Measurements from ENCODE around the gene SPDYE4.
"Not testable (repeated sequence)": the region's sequence is repeated elsewhere in the genome, so short reads cannot be mapped to it uniquely, and the experiment has no call there.

SPDYE4 gene, protein sequence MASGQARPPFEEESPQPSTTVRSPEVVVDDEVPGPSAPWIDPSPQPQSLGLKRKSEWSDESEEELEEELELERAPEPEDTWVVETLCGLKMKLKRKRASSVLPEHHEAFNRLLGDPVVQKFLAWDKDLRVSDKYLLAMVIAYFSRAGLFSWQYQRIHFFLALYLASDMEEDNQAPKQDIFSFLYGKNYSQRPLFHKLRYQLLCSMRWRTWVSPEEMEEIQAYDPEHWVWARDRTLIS

DNA sequence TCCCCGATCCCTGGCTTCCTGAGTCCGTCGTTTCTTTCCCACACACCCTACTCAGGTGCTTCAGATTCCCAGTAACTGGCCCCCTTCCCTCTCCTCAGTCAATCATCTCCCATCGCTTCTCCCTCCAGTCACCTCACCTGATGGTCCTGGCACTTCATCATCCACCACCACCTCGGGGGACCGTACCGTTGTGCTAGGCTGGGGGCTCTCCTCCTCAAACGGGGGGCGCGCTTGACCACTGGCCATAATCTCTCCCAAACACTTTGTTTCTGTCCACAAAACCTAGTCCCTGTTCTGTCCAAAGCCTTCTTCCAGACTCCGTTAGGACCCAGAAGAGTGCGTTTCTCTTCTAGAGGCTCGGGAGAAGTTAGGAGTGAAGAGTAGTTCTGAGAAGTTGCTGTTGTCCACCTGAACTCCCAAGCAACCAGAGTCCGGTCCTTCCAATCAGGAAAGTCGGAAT is at the start of gene SPDYE4:
Gene SPDYE4 (minus strand): TSS at position 410 of the 460 bp plus-strand sequence. CDS start 164 bp downstream, at position 246.
- DNase-seq, result no peak

- DNase-seq, result peak in 4 of 14 donors; percentile 8 to 35 (median 19)
Measured at GRCh38 chr17:8806926-8807550, 48.7 kb upstream of the SPDYE4 start.

- no peak for DNase-seq
Measured at GRCh38 chr17:8806253-8806925, 48.0 kb upstream of the SPDYE4 start.

- not testable (repeated sequence) for DNase-seq
Measured at GRCh38 chr17:8805396-8805795, 47.0 kb upstream of the SPDYE4 start.

GRCh38 chr17:8803531-8804420 is 45.4 kb upstream of the SPDYE4 start:
- DNase-seq, result no peak

DNA sequence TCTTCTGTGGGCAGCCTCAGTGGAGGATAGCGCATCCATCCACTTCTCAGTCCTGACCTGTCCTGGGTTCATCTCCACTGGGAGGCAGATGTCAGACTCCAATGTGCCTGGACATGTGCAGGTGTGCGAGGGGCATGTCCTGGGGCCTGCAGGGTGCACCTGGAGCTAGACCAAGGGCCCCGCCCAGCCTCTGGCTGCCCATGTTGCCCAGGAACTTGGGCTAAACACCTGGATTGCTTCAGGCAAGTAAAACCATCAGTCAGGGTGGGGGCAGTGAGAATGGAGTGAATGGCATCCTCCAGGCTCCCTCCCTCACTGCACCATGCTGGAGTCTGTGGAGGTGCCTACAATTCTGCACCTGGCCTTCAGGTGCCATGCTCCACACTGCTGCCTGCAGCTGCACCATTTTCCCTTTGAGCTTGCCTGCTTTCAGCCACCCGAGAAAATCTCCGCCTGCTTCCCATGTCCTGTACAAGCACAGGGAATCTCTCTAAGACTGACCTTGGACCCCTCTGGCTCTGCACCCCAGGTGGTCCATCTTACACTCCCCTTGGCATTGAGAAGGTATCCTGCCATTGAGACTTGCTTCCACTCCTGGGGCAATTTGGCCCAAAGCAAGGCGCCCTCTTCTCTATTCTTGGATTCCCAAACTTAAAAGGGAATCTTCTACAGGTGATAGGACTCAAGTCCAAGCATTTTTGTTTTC is 42.9 kb upstream of the SPDYE4 start:
- no peak for DNase-seq

- DNase-seq, result no peak
Measured at GRCh38 chr17:8800656-8801055, 42.3 kb upstream of the SPDYE4 start.

- DNase-seq, result no peak
Measured at GRCh38 chr17:8799570-8800212, 41.3 kb upstream of the SPDYE4 start.

- DNase-seq, result no peak
Measured at GRCh38 chr17:8798846-8799569, 40.7 kb upstream of the SPDYE4 start, which contains the start of gene MFSD6L. Gene MFSD6L (minus strand): TSS chr17:8799365. CDS start chr17:8799120, 245 bp downstream.

DNA sequence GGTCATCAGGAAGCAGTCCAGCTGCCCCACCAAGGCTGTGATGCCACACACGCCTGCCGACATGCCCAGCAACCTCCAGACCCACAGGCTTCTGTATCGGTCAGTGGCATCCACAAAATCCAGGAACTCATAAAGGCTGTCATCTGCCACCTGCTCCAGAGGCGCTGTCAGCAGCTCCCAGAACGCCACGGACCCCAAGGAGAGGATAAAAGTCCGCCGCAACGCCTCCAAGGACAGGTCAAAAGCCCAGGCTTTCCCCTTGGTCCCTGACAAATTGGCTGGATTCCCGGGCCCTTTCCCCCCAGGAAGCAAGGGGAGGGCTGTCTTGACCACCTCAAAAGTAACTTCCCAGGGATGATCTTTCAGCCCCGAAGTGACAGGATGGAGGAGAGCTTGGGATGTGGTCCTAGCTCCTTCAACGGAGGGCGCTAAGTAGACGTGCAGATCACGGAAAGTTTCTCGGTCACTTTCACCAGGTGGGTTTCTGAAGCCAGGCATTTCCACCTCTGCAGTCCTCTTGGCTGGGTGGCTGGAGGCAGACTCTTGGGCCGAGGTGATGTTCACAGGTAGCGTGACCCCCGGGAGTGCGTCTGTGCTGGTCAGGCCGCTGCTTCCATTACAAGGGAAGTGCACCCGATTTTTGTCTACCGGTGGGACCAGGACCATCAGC is 40.0 kb upstream of the SPDYE4 start:
- DNase-seq, result no peak

- no peak for DNase-seq
Measured at GRCh38 chr17:8797621-8798175, 39.4 kb upstream of the SPDYE4 start.

GRCh38 chr17:8794636-8795035 is 36.3 kb upstream of the SPDYE4 start:
- no peak for DNase-seq

DNA sequence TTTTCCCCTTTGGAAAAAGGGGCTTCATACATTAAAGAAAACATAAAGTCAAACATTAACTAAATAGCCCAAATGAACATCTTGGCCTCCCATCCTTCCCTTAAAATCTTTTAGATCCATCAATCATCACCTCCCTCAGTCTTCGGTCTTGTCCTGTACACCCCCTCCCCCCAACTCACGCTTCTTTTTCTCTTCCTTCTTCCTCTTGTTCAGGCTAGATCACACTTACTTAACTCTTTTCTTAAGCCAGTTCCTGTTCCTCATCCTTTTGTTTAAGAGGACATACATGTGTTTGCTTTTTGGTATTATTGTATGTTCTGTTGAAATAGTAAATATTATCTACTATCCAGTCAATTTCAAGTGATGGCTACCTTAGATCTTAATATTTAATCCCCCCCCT is 35.3 kb upstream of the SPDYE4 start:
- DNase-seq, result no peak

GRCh38 chr17:8792646-8793045 is 34.3 kb upstream of the SPDYE4 start:
- DNase-seq, result no peak

GRCh38 chr17:8791910-8792270 is 33.5 kb upstream of the SPDYE4 start:
- no peak for DNase-seq

DNA sequence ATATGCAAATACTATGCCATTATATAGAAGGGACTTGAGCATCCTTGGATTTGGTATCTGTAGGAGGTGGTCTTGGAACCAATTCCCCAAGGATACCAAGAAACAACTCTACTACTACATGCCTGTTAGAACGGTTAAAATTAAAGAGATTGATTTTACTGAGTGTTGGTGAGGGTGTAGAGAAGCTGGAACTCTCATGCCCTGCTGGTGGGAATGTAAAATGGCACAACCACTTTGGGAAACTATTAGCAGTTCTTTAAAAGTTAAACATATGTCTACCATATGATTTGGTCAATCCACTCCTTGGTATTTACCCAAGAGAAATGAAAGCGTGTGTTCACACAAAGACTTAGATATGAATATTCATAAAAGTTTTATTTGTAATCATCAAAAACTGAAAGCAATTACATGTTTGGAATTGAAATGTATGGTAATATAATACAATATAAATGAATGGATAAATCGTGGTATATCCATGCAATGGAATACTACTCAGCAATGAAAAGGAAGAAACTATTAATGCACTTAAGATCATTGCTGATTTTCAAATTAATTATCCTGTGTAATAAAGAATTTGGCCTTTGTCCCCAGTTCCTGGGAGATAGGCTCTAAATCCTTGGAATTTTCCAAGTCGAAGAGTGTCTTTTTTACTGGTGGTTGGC is 33.0 kb upstream of the SPDYE4 start:
- no peak for DNase-seq

DNA sequence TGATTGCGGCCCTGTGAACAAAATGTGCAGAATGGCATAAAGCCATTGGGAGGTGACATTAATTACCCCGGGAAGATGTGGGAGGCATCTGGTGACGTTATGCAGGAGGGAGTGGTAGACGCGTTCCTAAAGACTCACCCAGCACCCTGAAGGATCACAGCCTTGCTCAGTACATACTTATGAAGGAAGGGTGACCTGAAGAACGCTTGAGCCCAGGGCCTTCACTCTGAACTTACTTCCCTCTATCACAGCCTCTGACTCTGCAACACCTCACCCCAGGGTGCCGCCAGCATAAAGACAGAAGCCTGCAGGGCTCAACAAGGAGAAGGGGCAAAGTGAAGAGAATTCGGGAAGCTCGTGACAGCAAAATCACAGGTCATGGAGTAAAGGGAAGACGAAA is 31.4 kb upstream of the SPDYE4 start:
- no peak for DNase-seq

DNA sequence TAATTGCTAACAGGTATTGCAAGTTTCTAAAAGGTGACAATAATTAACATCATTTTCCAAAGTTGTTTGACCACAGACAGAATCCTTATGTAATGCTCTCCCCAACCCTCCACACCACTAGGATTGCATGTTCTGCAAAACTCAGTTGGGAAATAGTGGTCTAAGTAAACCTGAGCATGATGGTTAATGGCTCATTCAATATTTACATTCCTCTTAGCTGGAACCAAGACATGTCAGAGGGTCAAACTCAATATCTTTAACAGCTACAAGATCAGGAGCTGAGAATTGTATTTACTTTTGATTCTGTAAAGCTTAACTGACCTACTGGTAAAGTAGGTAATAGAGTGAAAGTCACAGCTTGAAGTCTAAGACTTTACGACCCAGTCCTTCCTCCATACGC is 30.7 kb upstream of the SPDYE4 start:
- no peak for DNase-seq

Measured in C1 segment of cervical spinal cord (tissue), 14 donors.